A549 treated with AZD9567 at 1 μM for 4 hours (cell line): Measurements from ENCODE around the gene OR52E6. TPM values are rescaled to one million over a fixed set of nuclear protein-coding genes. Genes with fewer than 3 reads are reported as not detected.

Source experiments
- total RNA-seq: library from RNA; stranded (reverse); fragments of 200-300 nt; extraction: Qiagen RNA extraction; gene quantifications from 5 replicates; pipeline ENCODE4 v1.2.3, GENCODE V29; 2022; ENCODE audit not compliant: insufficient read depth

The OR52E6 gene
- not detected in 5 replicates for total RNA-seq

GRCh38 chr11:5841797-5842196 lies at the start of gene OR52E6:
OR52E6 (minus strand) TSS chr11:5841897; CDS start chr11:5841897, 0 bp downstream.

GRCh38 chr11:5880329-5880728 lies 38.6 kb upstream of the OR52E6 start, which contains the start of gene OR52E4:
OR52E4 (plus strand) TSS chr11:5880629; CDS start chr11:5884293, 3,664 bp downstream.

GRCh38 chr11:5857590-5857989 lies 15.9 kb upstream of the OR52E6 start, which contains the start of gene OR52E8:
OR52E8 (minus strand) TSS chr11:5857690; CDS start chr11:5857690, 0 bp downstream.

GRCh38 chr11:5808500-5809121 lies 33.1 kb downstream of the OR52E6 start, which contains the start of gene OR52N2:
OR52N2 (plus strand) TSS chr11:5808924; CDS start chr11:5820336, 11,412 bp downstream.

GRCh38 chr11:5791165-5791564 lies 50.5 kb downstream of the OR52E6 start, which contains the start of gene OR52N1:
OR52N1 (minus strand) TSS chr11:5791265; CDS start chr11:5788816, 2,449 bp downstream.

Other genes starting within 250 kb of the OR52E6 start
- gene TRIM6, start 245.3 kb downstream of the OR52E6 start, total RNA-seq, result 7.6 to 11.2 TPM (median 8.1 TPM) in 5 replicates
- 2.6 to 3.4 TPM (median 2.8 TPM) in 5 replicates for gene TRIM34, start 216.9 kb downstream of the OR52E6 start, total RNA-seq
- 10.0 to 15.7 TPM (median 11.0 TPM) in 5 replicates for gene TRIM5, start 156.8 kb downstream of the OR52E6 start, total RNA-seq
- 0.59 to 1.4 TPM (median 0.83 TPM) in 4 of 5 replicates, not detected in the other for gene TRIM22, start 152.1 kb downstream of the OR52E6 start, total RNA-seq
- gene OR56B1, start 105.4 kb downstream of the OR52E6 start, total RNA-seq, result not detected in 5 replicates
- not detected in 5 replicates for gene OR52N4, start 87.7 kb downstream of the OR52E6 start, total RNA-seq
- gene OR52N5, start 58.5 kb downstream of the OR52E6 start, total RNA-seq, result not detected in 5 replicates
- gene OR52N1, start 50.6 kb downstream of the OR52E6 start, total RNA-seq, result not detected in 5 replicates
- gene OR52N2, start 33.0 kb downstream of the OR52E6 start, total RNA-seq, result not detected in 5 replicates
- not detected in 5 replicates for gene OR52E8, start 15.8 kb upstream of the OR52E6 start, total RNA-seq
- not detected in 5 replicates for gene OR52E4, start 38.7 kb upstream of the OR52E6 start, total RNA-seq
- not detected in 5 replicates for gene OR52E5, start 51.3 kb upstream of the OR52E6 start, total RNA-seq
- not detected in 5 replicates for gene OR56A3, start 100.4 kb upstream of the OR52E6 start, total RNA-seq
- not detected in 5 replicates for gene OR56A5, start 126.6 kb upstream of the OR52E6 start, total RNA-seq
- gene OR52L1, start 145.1 kb upstream of the OR52E6 start, total RNA-seq, result not detected in 5 replicates
- gene OR56A4, start 165.0 kb upstream of the OR52E6 start, total RNA-seq, result not detected in 5 replicates
- gene OR56A1, start 188.9 kb upstream of the OR52E6 start, total RNA-seq, result not detected in 5 replicates